ENCODE results near the gene EHBP1L1.

EHBP1L1 gene

DNA sequence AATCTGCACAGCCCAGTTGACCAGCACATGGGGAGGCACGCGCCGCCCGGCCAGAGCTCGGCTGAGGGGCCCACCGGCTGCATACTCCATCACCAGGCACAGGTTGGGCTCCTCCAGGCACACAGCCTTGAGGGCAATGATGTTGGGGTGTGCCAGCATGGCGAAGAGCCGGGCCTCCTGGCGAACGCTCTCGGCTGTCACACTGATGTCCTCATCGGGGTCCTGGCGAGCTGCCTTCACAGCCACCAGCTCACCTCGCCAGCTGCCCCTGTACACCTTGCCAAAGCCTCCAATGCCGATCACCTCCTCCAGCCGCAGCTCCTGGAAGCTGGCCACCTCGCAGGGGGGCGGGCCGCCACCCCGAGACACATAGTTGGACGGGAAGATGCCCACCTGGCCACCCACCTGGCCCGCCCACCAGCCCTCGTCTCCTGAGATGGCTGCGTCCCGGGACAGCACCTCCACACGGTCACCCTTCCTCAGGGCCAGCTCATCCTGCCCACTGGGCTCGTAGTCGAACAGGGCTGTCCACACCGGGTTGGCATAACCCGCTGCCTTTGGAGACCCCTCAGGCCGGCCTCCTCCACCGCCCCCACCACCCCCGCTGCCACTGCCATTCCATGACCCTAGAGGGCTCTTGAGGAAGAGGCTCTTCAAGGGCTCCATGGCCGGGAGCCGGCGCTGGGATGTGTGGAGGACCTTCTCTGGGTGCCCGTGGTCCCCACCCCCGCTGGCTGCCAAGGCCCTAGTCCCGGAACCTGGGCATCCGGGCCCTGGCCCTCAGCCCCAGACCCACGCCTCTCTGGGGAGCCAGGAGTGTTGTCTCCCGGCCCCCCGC is 37.5 kb downstream of the EHBP1L1 start:
- TF ChIP-seq, protein P1, sequence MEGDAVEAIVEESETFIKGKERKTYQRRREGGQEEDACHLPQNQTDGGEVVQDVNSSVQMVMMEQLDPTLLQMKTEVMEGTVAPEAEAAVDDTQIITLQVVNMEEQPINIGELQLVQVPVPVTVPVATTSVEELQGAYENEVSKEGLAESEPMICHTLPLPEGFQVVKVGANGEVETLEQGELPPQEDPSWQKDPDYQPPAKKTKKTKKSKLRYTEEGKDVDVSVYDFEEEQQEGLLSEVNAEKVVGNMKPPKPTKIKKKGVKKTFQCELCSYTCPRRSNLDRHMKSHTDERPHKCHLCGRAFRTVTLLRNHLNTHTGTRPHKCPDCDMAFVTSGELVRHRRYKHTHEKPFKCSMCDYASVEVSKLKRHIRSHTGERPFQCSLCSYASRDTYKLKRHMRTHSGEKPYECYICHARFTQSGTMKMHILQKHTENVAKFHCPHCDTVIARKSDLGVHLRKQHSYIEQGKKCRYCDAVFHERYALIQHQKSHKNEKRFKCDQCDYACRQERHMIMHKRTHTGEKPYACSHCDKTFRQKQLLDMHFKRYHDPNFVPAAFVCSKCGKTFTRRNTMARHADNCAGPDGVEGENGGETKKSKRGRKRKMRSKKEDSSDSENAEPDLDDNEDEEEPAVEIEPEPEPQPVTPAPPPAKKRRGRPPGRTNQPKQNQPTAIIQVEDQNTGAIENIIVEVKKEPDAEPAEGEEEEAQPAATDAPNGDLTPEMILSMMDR (IDR thresholded peaks at IDR 0.05; ENCODE audit: low read depth, low read length, missing control alignments): no peak
- DNase-seq (ENCODE audit: low read depth): no peak

DNA sequence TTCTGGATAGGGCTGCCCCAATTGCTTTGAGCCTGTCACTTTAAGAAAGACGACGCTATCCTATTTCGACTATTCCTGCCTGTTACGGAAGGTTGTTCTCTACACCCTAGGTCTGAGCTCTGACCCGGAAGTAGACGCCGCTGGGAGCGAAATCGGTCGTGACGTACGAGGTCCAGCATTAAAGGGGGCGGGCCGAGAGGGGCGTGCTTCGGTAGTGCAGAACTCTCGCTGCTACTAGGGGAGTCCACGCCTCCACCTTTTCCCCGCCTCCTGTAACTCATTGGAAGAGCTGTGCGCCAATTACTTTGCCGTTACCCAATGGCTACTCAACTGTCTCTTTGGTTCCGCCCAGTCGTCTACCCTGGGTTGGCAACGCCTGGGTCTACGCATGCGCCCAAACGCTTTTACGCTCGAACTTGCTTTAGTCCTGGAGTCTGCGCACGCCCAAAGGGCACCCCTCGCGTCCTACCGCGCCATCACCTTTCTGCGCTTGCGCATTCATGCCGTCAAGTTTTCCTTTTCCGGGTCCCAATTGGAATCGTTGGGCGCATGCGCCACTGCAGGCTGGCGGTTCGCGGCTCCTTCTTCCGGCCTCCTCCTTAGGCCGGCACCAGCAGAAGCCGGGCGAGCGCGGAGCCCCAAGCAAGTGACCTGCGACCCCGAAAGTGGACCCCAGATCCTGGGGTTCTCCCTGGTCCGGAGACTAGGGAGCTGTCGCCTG is 39.5 kb downstream of the EHBP1L1 start, which contains the start of gene PCNX3:
Gene PCNX3, plus strand, starts transcription at position 548 of the 721 bp plus-strand sequence. CDS start 536 bp downstream, outside the sequence.
- peak within 1 kb of the TSS; percentile 91 for H3K4me3 ChIP-seq (ENCODE audit: low read depth, low read length)
- TF ChIP-seq, protein P1 (IDR thresholded peaks at IDR 0.05; ENCODE audit: low read depth, low read length, missing control alignments): no peak
- DNase-seq (ENCODE audit: low read depth): peak; percentile 100

More for the DNA sequence above, 37.5 kb downstream of the EHBP1L1 start:
- peak overlapping the region; percentile 87 for H3K4me3 ChIP-seq (ENCODE audit: low read depth, low read length)

DNA sequence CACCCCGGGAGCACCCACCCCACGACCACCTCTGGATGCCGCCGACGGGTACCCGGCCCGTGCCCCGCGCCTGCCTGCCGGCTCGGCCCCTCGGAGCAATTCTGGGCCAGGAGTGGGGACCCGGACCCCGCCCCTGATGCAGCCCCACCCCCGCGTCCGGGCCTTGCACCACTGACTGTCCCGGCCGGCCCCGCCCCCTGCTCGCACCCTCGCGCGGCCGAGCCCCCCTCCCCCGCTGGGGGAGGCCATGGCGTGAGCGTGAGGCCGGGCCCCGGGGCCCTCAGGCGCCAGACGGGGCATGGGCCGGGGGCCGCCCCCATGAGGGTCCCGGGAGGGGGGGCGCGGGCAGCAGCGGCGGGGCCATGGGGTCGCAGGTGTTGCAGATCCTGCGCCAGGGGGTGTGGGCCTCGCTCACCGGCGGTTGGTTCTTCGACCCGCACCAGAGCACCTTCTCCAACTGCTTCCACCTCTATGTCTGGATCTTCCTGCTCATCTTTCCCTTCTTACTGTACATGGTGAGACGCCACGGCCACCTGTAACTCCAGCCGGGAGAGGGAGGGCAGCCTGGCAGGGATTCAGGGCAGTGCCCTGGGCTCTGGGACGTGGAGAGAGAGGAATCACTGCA is 40.2 kb downstream of the EHBP1L1 start:
- TF ChIP-seq, protein P1 (IDR thresholded peaks at IDR 0.05; ENCODE audit: low read depth, low read length, missing control alignments): no peak

DNA sequence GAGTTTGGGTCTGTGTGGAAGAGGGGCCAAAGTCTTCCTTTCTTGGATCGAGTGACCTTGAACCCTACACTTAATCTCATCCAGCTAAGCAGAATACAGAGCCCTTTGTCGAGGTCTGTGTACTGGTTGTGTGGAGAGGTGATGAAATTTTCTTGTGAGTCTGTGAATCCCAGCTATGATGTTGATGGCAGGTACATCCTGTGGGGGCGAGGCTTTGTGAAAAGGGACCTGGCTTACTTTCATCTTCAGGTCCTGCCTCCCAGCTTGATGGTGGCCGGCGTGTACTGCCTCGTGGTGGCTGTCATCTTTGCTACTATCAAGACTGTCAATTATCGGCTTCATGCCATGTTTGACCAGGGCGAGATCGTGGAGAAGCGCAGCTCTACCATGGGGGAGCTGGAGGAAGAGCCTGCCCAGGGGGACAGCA is 40.7 kb downstream of the EHBP1L1 start:
- TF ChIP-seq, protein P1 (IDR thresholded peaks at IDR 0.05; ENCODE audit: low read depth, low read length, missing control alignments): no peak
- no peak for DNase-seq (ENCODE audit: low read depth)
- H3K4me3 ChIP-seq (ENCODE audit: low read depth, low read length): peak overlapping the region; percentile 91

More for the DNA sequence above, 40.2 kb downstream of the EHBP1L1 start:
- no peak for DNase-seq (ENCODE audit: low read depth)
- H3K4me3 ChIP-seq (ENCODE audit: low read depth, low read length): peak overlapping the region; percentile 91

DNA sequence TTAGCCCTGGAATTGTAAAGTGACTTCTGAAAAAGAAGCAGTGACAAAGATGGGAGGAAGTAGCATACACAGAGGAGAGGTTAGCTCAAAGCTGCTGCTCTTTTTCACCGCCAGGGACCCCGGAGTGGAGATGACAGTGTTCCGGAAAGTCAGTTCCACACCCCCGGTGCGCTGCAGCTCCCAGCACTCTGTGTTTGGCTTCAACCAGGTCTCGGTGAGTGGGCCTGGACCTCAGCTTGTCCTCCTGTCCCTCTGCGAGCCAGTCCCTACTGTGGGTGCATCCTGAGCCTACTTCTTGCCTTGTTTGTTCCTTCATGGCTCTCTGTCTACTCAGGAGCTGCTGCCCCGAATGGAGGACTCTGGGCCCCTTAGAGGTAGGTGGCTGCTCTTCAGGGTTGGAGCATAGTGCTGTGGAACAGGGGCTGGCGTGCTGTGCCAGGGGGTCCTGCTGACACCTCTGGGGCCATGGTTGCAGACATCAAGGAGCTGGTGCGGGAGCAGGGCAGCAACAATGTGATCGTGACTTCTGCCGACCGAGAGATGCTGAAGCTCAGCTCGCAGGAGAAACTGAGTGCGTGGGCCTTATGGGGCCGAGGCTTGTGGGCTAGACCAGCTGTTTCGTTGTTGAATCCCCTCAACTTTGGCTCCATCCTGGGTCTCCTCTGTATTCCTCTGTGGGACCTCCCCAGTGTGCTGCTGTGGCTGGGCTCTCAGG is 41.4 kb downstream of the EHBP1L1 start:
- peak overlapping the region; percentile 91 for H3K4me3 ChIP-seq (ENCODE audit: low read depth, low read length)
- TF ChIP-seq, protein P1 (IDR thresholded peaks at IDR 0.05; ENCODE audit: low read depth, low read length, missing control alignments): no peak
- no peak for DNase-seq (ENCODE audit: low read depth)

DNA sequence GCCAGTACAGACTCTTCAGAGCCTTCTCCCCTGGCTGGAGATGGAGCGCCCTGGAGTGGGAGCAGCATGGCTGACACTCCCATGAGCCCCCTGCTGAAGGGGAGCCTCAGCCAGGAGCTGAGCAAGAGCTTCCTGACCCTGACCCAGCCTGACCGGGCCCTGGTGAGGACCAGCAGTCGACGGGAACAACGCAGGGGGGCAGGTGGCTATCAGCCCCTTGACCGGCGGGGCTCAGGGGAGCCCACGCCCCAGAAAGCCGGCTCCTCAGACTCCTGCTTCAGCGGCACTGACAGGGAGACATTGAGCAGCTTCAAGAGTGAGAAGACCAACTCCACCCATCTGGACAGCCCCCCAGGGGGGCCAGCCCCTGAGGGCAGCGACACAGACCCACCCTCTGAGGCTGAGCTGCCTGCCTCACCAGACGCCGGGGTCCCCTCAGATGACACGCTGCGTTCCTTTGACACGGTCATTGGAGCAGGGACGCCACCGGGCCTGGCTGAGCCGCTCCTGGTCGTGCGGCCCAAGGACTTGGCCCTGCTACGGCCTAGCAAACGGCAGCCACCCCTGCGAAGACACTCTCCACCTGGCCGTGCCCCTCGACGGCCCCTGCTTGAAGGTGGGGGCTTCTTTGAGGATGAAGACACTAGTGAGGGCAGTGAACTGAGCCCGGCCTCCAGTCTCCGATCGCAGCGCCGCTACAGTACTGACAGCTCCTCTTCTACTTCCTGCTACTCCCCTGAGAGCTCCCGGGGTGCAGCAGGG is 42.3 kb downstream of the EHBP1L1 start:
- no peak for DNase-seq (ENCODE audit: low read depth)
- H3K4me3 ChIP-seq (ENCODE audit: low read depth, low read length): no peak overlapping the region
- TF ChIP-seq, protein P1 (IDR thresholded peaks at IDR 0.05; ENCODE audit: low read depth, low read length, missing control alignments): no peak

All from GM12864 (cell line).